GM12878 (cell line): Measurements from ENCODE around the gene SHLD1. TPM values are rescaled to one million over a fixed set of nuclear protein-coding genes. Genes with fewer than 3 reads are reported as not detected.

Experiments
- ATAC-seq: fragments of 200-7000 bp; cut with Tn5 transposase; 3 replicates; pipeline ENCODE4 v1.9.1; 2020; ENCODE audit warnings: mild to moderate bottlenecking, moderate library complexity
- BruUV-seq: library from RNA; stranded (reverse); fragments of 400-500 nt; replicated peaks from 2 replicates; lab custom pipeline; 2021; lab: Mats Ljungman, UMichigan
- CTCF ChIA-PET: fragments of 300-600 bp; sonication (Branson Sonifier 250); formaldehyde crosslinking; extraction: SDS; loops from one replicate; lab custom pipeline; 2021; ENCODE audit warnings: inconsistent platforms; lab: Yijun Ruan, JAX
- POLR2A ChIA-PET: fragments of 350-600 bp; formaldehyde crosslinking; extraction: SDS; loops from one replicate; lab custom pipeline; 2021; ENCODE audit warnings: inconsistent platforms; lab: Charles Lee
- RAD21 ChIA-PET: fragments of 300-600 bp; sonication (Branson Sonifier 250); formaldehyde crosslinking; loops from one replicate; lab custom pipeline; 2023; ENCODE audit warnings: antibody characterized with exemption; ENCODE audit not compliant: unreplicated experiment; lab: Charles Lee
- SMC1A ChIA-PET: fragments of 300-600 bp; sonication (Branson Sonifier 250); formaldehyde crosslinking; loops from one replicate; lab custom pipeline; 2023; ENCODE audit not compliant: unreplicated experiment, uncharacterized antibody; lab: Charles Lee
- DNase-seq: peaks from one replicate; pipeline ENCODE4 v3.0.0-alpha.2; 2011; ENCODE audit warnings: low read depth, low spot score
- FAIRE-seq: peaks from 3 replicates; lab custom pipeline; 2011; peaks lifted over from hg19 to GRCh38; lab: Jason Lieb, UNC
- H2AFZ ChIP-seq: 2 replicates; pipeline ENCODE4 v1.6.0; 2011; ENCODE audit warnings: low read depth, low read length, control low read depth; ENCODE audit not compliant: control insufficient read depth
- H3K27ac ChIP-seq: 2 replicates; pipeline ENCODE4 v1.5.1; 2011; ENCODE audit warnings: control low read depth; ENCODE audit not compliant: control insufficient read depth, insufficient read depth
- H3K27me3 ChIP-seq, 2 experiments: replicated peaks in 1 of 2; 2 replicates each; pipeline versions ENCODE4 v1.6.0 to v1.6.1; 2011; ENCODE audit warnings: low read length in 1 of 2; ENCODE audit not compliant: control insufficient read depth in 2 of 2, insufficient read depth in 2 of 2
- H3K36me3 ChIP-seq, 2 experiments: 2 replicates each; pipeline ENCODE4 v1.5.1; 2011; ENCODE audit warnings: low read length in 1 of 2; ENCODE audit not compliant: control insufficient read depth in 2 of 2, insufficient read depth in 2 of 2
- H3K4me1 ChIP-seq: 2 replicates; pipeline ENCODE4 v1.6.1; 2011; ENCODE audit warnings: mild to moderate bottlenecking, low read length, moderate library complexity, mixed read lengths; ENCODE audit not compliant: control insufficient read depth, insufficient read depth
- H3K4me2 ChIP-seq: 2 replicates; pipeline ENCODE4 v1.6.0; 2011; ENCODE audit warnings: control low read depth; ENCODE audit not compliant: control insufficient read depth, insufficient read depth
- H3K4me3 ChIP-seq: fragments of 200-600 bp; sonication (generic); 2 replicates; pipeline ENCODE4 v1.5.1; 2016
- H3K79me2 ChIP-seq: 2 replicates; pipeline ENCODE4 v1.6.0; 2011; ENCODE audit warnings: low read length; ENCODE audit not compliant: control insufficient read depth, insufficient read depth
- H3K9ac ChIP-seq: 2 replicates; pipeline ENCODE4 v1.8.0; 2011; ENCODE audit warnings: low read length, control low read depth, mixed read lengths; ENCODE audit not compliant: control insufficient read depth, insufficient read depth
- H3K9me3 ChIP-seq: replicated peaks from 3 replicates; pipeline ENCODE4 v1.5.1; 2011; ENCODE audit warnings: mild to moderate bottlenecking, low read length; ENCODE audit not compliant: control insufficient read depth, insufficient read depth
- H4K20me1 ChIP-seq: 2 replicates; pipeline ENCODE4 v1.6.0; 2011; ENCODE audit not compliant: control insufficient read depth, insufficient read depth
- BHLHE40 ChIP-seq, 2 experiments: fragments of 450-650 bp in 1 of 2; IDR thresholded peaks; 2 replicates each; pipeline ENCODE4 v1.6.1; 2011 to 2017; ENCODE audit warnings: low read depth in 2 of 2, borderline replicate concordance in 1 of 2, improper control_type of control experiment in 1 of 2, low read length in 1 of 2, mild to moderate bottlenecking in 1 of 2
- CREM ChIP-seq: IDR thresholded peaks from 2 replicates; pipeline ENCODE4 v1.6.1; 2014; ENCODE audit warnings: antibody characterized with exemption, low read depth
- EGR1 ChIP-seq, 2 experiments: IDR thresholded peaks; 1 replicate in 1 of 2; 2 replicates in 1 of 2; pipeline ENCODE4 v1.6.1; 2011 to 2012; ENCODE audit warnings: low read depth in 2 of 2, low read length in 2 of 2, borderline replicate concordance in 1 of 2, mild to moderate bottlenecking in 1 of 2, moderate library complexity in 1 of 2
- FOXM1 ChIP-seq: IDR thresholded peaks from 2 replicates; pipeline ENCODE4 v1.6.1; 2012; ENCODE audit warnings: low read depth, mild to moderate bottlenecking, inconsistent platforms, low read length, moderate library complexity
- POLR2AphosphoS5 ChIP-seq: IDR thresholded peaks from 2 replicates; pipeline ENCODE4 v1.6.1; 2011; ENCODE audit warnings: mild to moderate bottlenecking, low read length, inconsistent platforms
- POU2F2 ChIP-seq: IDR thresholded peaks from 3 replicates; pipeline ENCODE4 v1.6.1; 2011; ENCODE audit warnings: low read depth, mild to moderate bottlenecking, low read length, borderline replicate concordance
- RFX5 ChIP-seq: IDR thresholded peaks from 2 replicates; pipeline ENCODE4 v1.6.1; 2011; ENCODE audit warnings: low read depth, low read length, improper control_type of control experiment
- TARDBP ChIP-seq: IDR thresholded peaks from 2 replicates; pipeline ENCODE4 v1.6.1; 2016; ENCODE audit warnings: borderline replicate concordance
- TCF3 ChIP-seq: IDR thresholded peaks from 2 replicates; pipeline ENCODE4 v1.6.1; 2012; ENCODE audit warnings: low read depth, mild to moderate bottlenecking, low read length, borderline replicate concordance; ENCODE audit not compliant: insufficient read depth
- ZBED1 ChIP-seq: IDR thresholded peaks from 2 replicates; pipeline ENCODE4 v1.6.1; 2016; ENCODE audit warnings: borderline replicate concordance
- WGBS: methylation state at CpG from one replicate; pipeline ENCODE4 v1.1.6; 2016; ENCODE audit warnings: low lambda C conversion rate; ENCODE audit not compliant: insufficient replicate concordance, insufficient coverage; ENCODE audit errors: missing lambda C conversion rate; 5-methylcytosine and 5-hydroxymethylcytosine counted together
- in situ Hi-C: fragments of 300-500 bp; cut with MboI; formaldehyde crosslinking; loops from 9 replicates; pipeline ENCODE4 v1.14.3; 2018; ENCODE audit warnings: mixed read lengths
- intact Hi-C: fragments of 100-400 bp; cut with micrococcal nuclease; formaldehyde crosslinking; loops from one replicate; pipeline ENCODE4 v1.14.2; 2022; ENCODE audit not compliant: unreplicated experiment
- polyA plus RNA-seq, 11 experiments: library from polyadenylated mRNA; depleted of rRNA in 4 of 11; unstranded in 6 of 11; stranded (reverse) in 5 of 11; fragments of >200 nt; fragmentation: Nextera tagmentation in 4 of 11; fragmentation: Illumina TruSeq in 1 of 11; extraction: Ambion mirVana in 4 of 11; extraction: Trizol in 1 of 11; gene quantifications; 1 replicate in 1 of 11; 2 replicates in 10 of 11; pipeline versions ENCODE4 v1.2.1 to v1.2.3, GENCODE V29; 2011 to 2016; ENCODE audit warnings: inconsistent platforms in 2 of 11, missing spikeins in 2 of 11, low read depth in 1 of 11
- total RNA-seq, 4 experiments: library from RNA; depleted of rRNA in 3 of 4; stranded (reverse); fragments of >200 nt in 3 of 4; fragmentation: Illumina TruSeq in 1 of 4; extraction: Trizol in 1 of 4; gene quantifications; 2 replicates each; pipeline versions ENCODE4 v1.2.1 to v1.2.3, GENCODE V29; 2013 to 2021

SHLD1 gene
- total and polyA plus RNA-seq, 10 of the 15 experiments (the other 5 are each of a cell fraction or from before 2014, with no cell fraction given) = 10.8 to 70.9 (median 25.4) TPM

DNA sequence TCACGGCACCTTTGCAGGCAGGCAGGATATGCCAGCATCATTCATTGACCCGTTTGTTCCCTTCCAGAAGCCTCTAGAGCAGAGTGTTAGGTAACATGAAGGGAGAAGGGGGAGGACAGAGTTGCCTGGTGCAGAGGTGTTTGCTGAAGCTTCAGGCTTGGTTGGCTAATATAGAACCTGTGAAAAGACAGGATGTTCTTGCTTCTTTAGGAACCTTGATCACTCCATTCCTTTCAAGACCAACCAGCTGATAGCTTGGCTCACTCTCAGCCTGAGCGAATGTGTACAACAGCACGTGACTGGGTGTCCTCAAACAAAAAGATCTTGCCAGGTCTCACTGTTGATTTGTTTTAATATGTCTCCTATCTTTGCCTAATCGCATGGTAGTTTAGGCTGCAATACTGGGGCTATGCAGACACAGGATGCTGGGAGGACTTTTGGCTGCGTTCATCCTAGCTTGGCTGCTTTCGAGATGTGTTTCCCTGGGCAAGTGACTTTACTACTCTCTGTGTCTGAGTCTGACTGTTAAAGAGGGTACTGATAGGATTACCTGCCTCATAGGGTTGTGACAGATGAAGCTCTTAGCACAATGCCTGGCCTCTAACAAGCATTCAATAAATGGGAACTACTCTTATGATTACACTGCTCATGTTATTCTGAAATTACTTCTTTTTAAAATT is 16.0 kb downstream of the SHLD1 start:
- DNase-seq (no peak), ATAC-seq (no peak), FAIRE-seq (no peak)
- Histone ChIP-seq H3K4me3 (no peak overlapping the region), H3K9me3 (no peaks in the 10 kb centered on the region), H2AFZ (no peak overlapping the region), H3K4me2 (no peak overlapping the region), H3K36me3 (no peaks in the 10 kb centered on the region; a peak in 1 of 4 replicates), H3K4me1 (peaks cover 72% of the 10 kb centered on the region), H3K79me2 (peaks cover 7% of the 10 kb centered on the region), H3K27ac (no peak overlapping the region), H3K27me3 (no peaks in the 10 kb centered on the region), H4K20me1 (no peaks in the 10 kb centered on the region), H3K9ac (no peak overlapping the region)
- CTCF ChIA-PET = interaction anchor here (1.5 kb wide), 1 partner anchor 120 kb away, joined by 3 read pairs; no protein-coding TSS in a partner anchor
- RAD21 ChIA-PET = interaction anchor here (1.0 to 1.6 kb wide), 5 partner anchors 15 to 121 kb away, joined by 3 to 4 read pairs (median 3); no protein-coding TSS in a partner anchor
- SMC1A ChIA-PET = interaction anchor here (0.5 to 2.6 kb wide), 7 partner anchors 14 to 237 kb away, joined by 3 to 10 read pairs (median 3); no protein-coding TSS in a partner anchor
- in situ Hi-C loops = no loop called here
- BruUV-seq = no TSS peak
- POLR2A ChIA-PET = interaction anchor here (2.0 kb wide), 1 partner anchor 120 kb away, joined by 7 read pairs; no protein-coding TSS in a partner anchor
- WGBS = 93% methylated on average over 7 of the region's 7 CpGs
- intact Hi-C loops = no loop called here
- TF ChIP-seq BHLHE40 (IDR thresholded peaks at IDR 0.05; ENCODE audit: borderline replicate concordance in 1 of 2, low read depth in 2 of 2, low read length in 1 of 2) (peak in 1 of 2 experiments; percentile 8; a peak in 1 of 4 replicates), RFX5 (no peak)

DNA sequence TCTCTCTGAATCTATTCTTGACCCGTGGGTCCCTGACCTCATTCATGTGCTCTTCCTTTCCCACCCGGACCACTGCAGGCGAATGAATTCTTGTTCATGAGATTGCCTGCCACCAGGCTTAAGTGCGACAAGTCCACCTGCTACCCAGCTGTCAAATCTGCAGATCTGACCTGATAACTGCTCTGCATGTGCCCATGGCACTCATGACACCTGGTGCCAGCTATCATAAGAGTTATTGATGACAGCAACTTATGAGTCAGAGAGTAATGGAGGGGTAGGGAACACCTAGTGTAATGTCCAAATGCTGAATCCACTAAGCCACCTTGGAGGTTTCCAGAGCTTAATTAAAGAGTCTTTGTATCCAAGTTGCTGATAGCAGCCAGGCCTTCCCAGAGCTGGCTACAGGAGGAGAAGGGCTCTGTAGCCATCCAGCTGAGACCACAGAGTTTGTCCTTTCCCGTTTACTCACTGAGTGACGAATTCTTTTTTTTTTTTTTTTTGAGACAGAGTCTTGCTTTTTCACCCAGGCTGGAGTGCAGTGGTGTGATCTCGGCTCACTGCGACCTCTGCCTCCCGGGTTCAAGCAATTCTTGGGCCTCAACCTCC is 17.4 kb downstream of the SHLD1 start:
- RAD21 ChIA-PET = interaction anchor here (0.6 to 1.4 kb wide), 7 partner anchors 16 to 376 kb away, joined by 3 to 4 read pairs (median 3); no protein-coding TSS in a partner anchor
- CTCF ChIA-PET = interaction anchor here (0.6 to 1.4 kb wide), 3 partner anchors 215 to 239 kb away, joined by 3 read pairs; no protein-coding TSS in a partner anchor
- peak; percentile 7; the same call in 1 of the 3 replicates for ATAC-seq
- H4K20me1 ChIP-seq = no peaks in the 10 kb centered on the region
- H2AFZ ChIP-seq = no peak overlapping the region
- SMC1A ChIA-PET = interaction anchor here (0.6 to 2.6 kb wide), 7 partner anchors 15 to 207 kb away, joined by 3 to 10 read pairs (median 5); no protein-coding TSS in a partner anchor
- DNase-seq = no peak
- 75% methylated on average over 8 of the region's 9 CpGs for WGBS
- in situ Hi-C loops (no loop called here), intact Hi-C loops (no loop called here)
- H3K4me1 ChIP-seq = peaks cover 64% of the 10 kb centered on the region
- no peaks in the 10 kb centered on the region for H3K9me3 ChIP-seq
- peaks cover 7% of the 10 kb centered on the region for H3K79me2 ChIP-seq
- no peaks in the 10 kb centered on the region; a peak in 2 of 4 replicates for H3K36me3 ChIP-seq
- no peaks in the 10 kb centered on the region for H3K27me3 ChIP-seq
- POLR2A ChIA-PET = interaction anchor here (0.6 to 2.0 kb wide), 4 partner anchors 16 to 123 kb away, joined by 3 to 7 read pairs (median 4); no protein-coding TSS in a partner anchor
- no peak overlapping the region for H3K9ac ChIP-seq
- no peak overlapping the region; the same call in 1 of the 2 replicates for H3K4me2 ChIP-seq
- no TSS peak for BruUV-seq
- no peak for FAIRE-seq
- peak overlapping the region; percentile 11; the same call in 1 of the 2 replicates for H3K27ac ChIP-seq
- no peak for TF ChIP-seq FOXM1
- TF ChIP-seq POLR2AphosphoS5 = no peak
- TF ChIP-seq TARDBP = no peak
- TF ChIP-seq POU2F2 = no peak
- TF ChIP-seq CREM = 0 out of 2 replicates have a peak, but pooled peaks have one; percentile 8
- TF ChIP-seq EGR1 (IDR thresholded peaks at IDR 0.05; ENCODE audit: borderline replicate concordance in 1 of 2, low read depth in 2 of 2, low read length in 2 of 2) = no peak
- TF ChIP-seq TCF3 = 0 out of 2 replicates have a peak, but pooled peaks have one; percentile 12
- no peak for TF ChIP-seq ZBED1
- no peak overlapping the region for H3K4me3 ChIP-seq
